HepG2 (cell line): Measurements from ENCODE around the gene ZNF771. TPM values are rescaled to one million over a fixed set of nuclear protein-coding genes. Genes with fewer than 3 reads are reported as not detected.

ENCODE experiments used
- CBX2 ChIP-seq, 2 experiments: fragments of 200-600 bp in 1 of 2; sonication (generic); formaldehyde crosslinking in 1 of 2; IDR thresholded peaks; 2 replicates each; pipeline versions ENCODE4 v1.7.0 to v1.8.1; 2018 to 2022; ENCODE audit warnings: low read depth in 2 of 2, low read length in 1 of 2, mild to moderate bottlenecking in 1 of 2, missing genetic modification reagents in 1 of 2
- CC2D1A ChIP-seq: sonication (generic); formaldehyde crosslinking; IDR thresholded peaks from 2 replicates; pipeline ENCODE4 v1.8.1; 2023; ENCODE audit warnings: mild to moderate bottlenecking, missing genetic modification reagents
- CENPT ChIP-seq: sonication (generic); formaldehyde crosslinking; IDR thresholded peaks from 2 replicates; pipeline ENCODE4 v1.8.0; 2022; ENCODE audit warnings: low read depth, mild to moderate bottlenecking, moderate library complexity, missing genetic modification reagents
- EZH2 ChIP-seq: conservative IDR thresholded peaks from 2 replicates; pipeline ENCODE4 v1.6.1; 2012; ENCODE audit warnings: mild to moderate bottlenecking, low read depth, low read length, moderate library complexity
- HNRNPK ChIP-seq: fragments of 200-400 bp; formaldehyde crosslinking; IDR thresholded peaks from 2 replicates; pipeline ENCODE4 v1.6.1; 2018; ENCODE audit warnings: low read length, low read depth, moderate library complexity, mild to moderate bottlenecking; ENCODE audit not compliant: poor library complexity, severe bottlenecking
- MEF2D ChIP-seq: sonication (generic); formaldehyde crosslinking; IDR thresholded peaks from 2 replicates; pipeline ENCODE4 v1.5.1; 2020; ENCODE audit warnings: mild to moderate bottlenecking, missing genetic modification reagents
- NFIC ChIP-seq: IDR thresholded peaks from 2 replicates; pipeline ENCODE4 v1.6.1; 2012; ENCODE audit warnings: mild to moderate bottlenecking, low read length, inconsistent platforms
- PRMT3 ChIP-seq: sonication (generic); formaldehyde crosslinking; IDR thresholded peaks from 2 replicates; pipeline ENCODE4 v1.8.1; 2022; ENCODE audit warnings: low read depth, mild to moderate bottlenecking, moderate library complexity, missing genetic modification reagents, borderline replicate concordance
- RARG ChIP-seq: sonication (generic); formaldehyde crosslinking; IDR thresholded peaks from 2 replicates; pipeline ENCODE4 v1.4.0; 2020; ENCODE audit warnings: low read depth, mild to moderate bottlenecking, missing genetic modification reagents
- RFX1 ChIP-seq: fragments of 450-650 bp; IDR thresholded peaks from 2 replicates; pipeline ENCODE4 v1.6.1; 2017
- SIN3A ChIP-seq: IDR thresholded peaks from 2 replicates; pipeline ENCODE4 v1.6.1; 2011; ENCODE audit warnings: low read depth, mild to moderate bottlenecking, control low read depth, low read length, borderline replicate concordance
- SNAPC2 ChIP-seq: sonication (generic); formaldehyde crosslinking; IDR thresholded peaks from 2 replicates; pipeline ENCODE4 v1.8.1; 2022; ENCODE audit warnings: mild to moderate bottlenecking, missing genetic modification reagents
- TEAD2 ChIP-seq: sonication (generic); formaldehyde crosslinking; IDR thresholded peaks from 2 replicates; pipeline ENCODE4 v1.9.0; 2021; ENCODE audit warnings: missing genetic modification reagents
- ZBTB44 ChIP-seq: sonication (generic); formaldehyde crosslinking; IDR thresholded peaks from 2 replicates; pipeline ENCODE4 v1.4.0; 2020; ENCODE audit warnings: missing genetic modification reagents
- ZBTB49 ChIP-seq: sonication (generic); formaldehyde crosslinking; IDR thresholded peaks from 2 replicates; pipeline ENCODE4 v1.4.0; 2020; ENCODE audit warnings: missing genetic modification reagents, borderline replicate concordance
- ZGPAT ChIP-seq: IDR thresholded peaks from 2 replicates; pipeline ENCODE4 v1.6.1; 2016; ENCODE audit warnings: mild to moderate bottlenecking
- ZNF124 ChIP-seq: sonication (generic); formaldehyde crosslinking; IDR thresholded peaks from 2 replicates; pipeline ENCODE4 v1.4.0; 2020; ENCODE audit warnings: missing genetic modification reagents
- ZNF205 ChIP-seq: IDR thresholded peaks from 2 replicates; pipeline ENCODE4 v1.6.1; 2018; ENCODE audit warnings: missing biosample characterization, missing genetic modification reagents
- ZNF333 ChIP-seq: sonication (generic); formaldehyde crosslinking; IDR thresholded peaks from 2 replicates; pipeline ENCODE4 v1.4.0; 2020; ENCODE audit warnings: mild to moderate bottlenecking, missing genetic modification reagents, borderline replicate concordance
- ZNF335 ChIP-seq: sonication (generic); formaldehyde crosslinking; IDR thresholded peaks from 2 replicates; pipeline ENCODE4 v1.4.0; 2020; ENCODE audit warnings: missing genetic modification reagents
- ZNF564 ChIP-seq: sonication (generic); formaldehyde crosslinking; IDR thresholded peaks from 2 replicates; pipeline ENCODE4 v1.8.1; 2023; ENCODE audit warnings: mild to moderate bottlenecking, missing genetic modification reagents
- ZNF614 ChIP-seq: IDR thresholded peaks from 2 replicates; pipeline ENCODE4 v1.6.1; 2018; ENCODE audit warnings: missing biosample characterization, missing genetic modification reagents, inconsistent platforms, borderline replicate concordance
- ZNF616 ChIP-seq: sonication (generic); formaldehyde crosslinking; IDR thresholded peaks from 2 replicates; pipeline ENCODE4 v1.5.0; 2020; ENCODE audit warnings: low read depth, mild to moderate bottlenecking, missing genetic modification reagents
- ZNF709 ChIP-seq: sonication (generic); formaldehyde crosslinking; IDR thresholded peaks from 2 replicates; pipeline ENCODE4 v1.5.0; 2020; ENCODE audit warnings: mild to moderate bottlenecking, missing genetic modification reagents
- ZSCAN25 ChIP-seq: sonication (generic); formaldehyde crosslinking; IDR thresholded peaks from 2 replicates; pipeline ENCODE4 v1.8.0; 2022; ENCODE audit warnings: mild to moderate bottlenecking, missing genetic modification reagents
- polyA plus RNA-seq, 8 experiments: library from polyadenylated mRNA; depleted of rRNA in 3 of 8; stranded (reverse) in 7 of 8; unstranded in 1 of 8; fragments of >200 nt; fragmentation: Illumina TruSeq in 4 of 8; extraction: Trizol in 4 of 8; gene quantifications; 2 replicates each; pipeline versions ENCODE4 v1.2.1 to v1.2.3, GENCODE V29; 2011 to 2016; ENCODE audit warnings: low read depth in 4 of 8, missing spikeins in 1 of 8, mixed read lengths in 1 of 8; ENCODE audit not compliant: insufficient read depth in 1 of 8
- total RNA-seq, 5 experiments: library from RNA; depleted of rRNA; stranded (reverse); fragments of >200 nt; fragmentation: Illumina TruSeq; extraction: Trizol; gene quantifications; 2 replicates each; pipeline ENCODE4 v1.2.3, GENCODE V29; 2016; ENCODE audit warnings: low read depth in 1 of 5

Gene ZNF771
- total and polyA plus RNA-seq, 2 of the 13 experiments (the other 11 are each of a cell fraction or from before 2014, with no cell fraction given), result 5.0 to 11.8 TPM

GRCh38 chr16:30407102-30407803 is at the start of gene ZNF771 (continued):
- TF ChIP-seq ZBTB49 (CRISPR knock-in tag) (peak; percentile 12; the same call in 1 of the 2 replicates), RFX1 (no peak), EZH2 (no peak), ZNF205 (CRISPR knock-in tag) (peak; percentile 86), ZNF333 (CRISPR knock-in tag) (peak; percentile 91), ZGPAT (CRISPR knock-in tag) (peak; percentile 97), CBX2 (IDR thresholded peaks at IDR 0.05; ENCODE audit: low read depth, low read length) (no peak), CBX2 (CRISPR knock-in tag; IDR thresholded peaks at IDR 0.05; ENCODE audit: low read depth) (no peak), ZSCAN25 (0 out of 2 replicates have a peak, but pooled peaks have one; percentile 47), MEF2D (CRISPR knock-in tag) (peak; percentile 80), ZNF709 (CRISPR knock-in tag) (peak; percentile 78; the same call in 1 of the 2 replicates), CENPT (CRISPR knock-in tag) (no peak), PRMT3 (CRISPR knock-in tag) (peak; percentile 82; the same call in 1 of the 2 replicates), ZNF124 (CRISPR knock-in tag) (peak; percentile 81; the same call in 1 of the 2 replicates), ZBTB44 (CRISPR knock-in tag) (0 out of 2 replicates have a peak, but pooled peaks have one; percentile 58), ZNF614 (CRISPR knock-in tag) (peak; percentile 53; the same call in 1 of the 2 replicates), ZNF564 (CRISPR knock-in tag) (peak; percentile 87; the same call in 1 of the 2 replicates), SNAPC2 (CRISPR knock-in tag) (0 out of 2 replicates have a peak, but pooled peaks have one; percentile 59), TEAD2 (no peak), ZNF616 (0 out of 2 replicates have a peak, but pooled peaks have one; percentile 76), CC2D1A (CRISPR knock-in tag) (no peak), RARG (CRISPR knock-in tag) (0 out of 2 replicates have a peak, but pooled peaks have one; percentile 17), NFIC (no peak), ZNF335 (CRISPR knock-in tag) (peak; percentile 75; the same call in 1 of the 2 replicates), SIN3A (peak; percentile 97; the same call in 1 of the 2 replicates), HNRNPK (peak; percentile 66)
